ENCODE measurements around the gene DPYSL4. TPM values are rescaled to one million over a fixed set of nuclear protein-coding genes. Genes with fewer than 3 reads are reported as not detected.

DPYSL4 gene
- total RNA-seq, 1 experiment from 2014 or later, result 26.3 TPM

DNA sequence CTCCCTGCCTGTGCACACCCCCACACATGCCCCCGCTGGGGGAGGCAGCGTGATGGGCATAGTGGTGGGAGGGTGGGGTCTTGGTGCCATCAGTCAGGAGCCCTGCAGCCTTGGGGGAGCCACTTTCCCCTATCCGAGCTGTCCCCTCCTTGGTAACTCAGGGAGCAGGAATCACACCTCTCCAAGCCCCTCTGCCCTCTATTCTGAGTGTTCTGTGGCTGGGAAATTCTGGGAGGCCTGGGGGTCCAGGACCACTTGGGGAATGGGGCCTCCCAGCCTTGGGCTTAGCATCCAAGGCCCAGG, 11.3 kb downstream of the DPYSL4 start:
- no peak for DNase-seq
- no peak overlapping the region for H3K4ac ChIP-seq (ENCODE audit: low read depth, low read length)
- no peak overlapping the region for H2BK120ac ChIP-seq (ENCODE audit: low read depth, low read length, poor library complexity, severe bottlenecking)
- H3K4me2 ChIP-seq (ENCODE audit: insufficient read depth, insufficient read length, low read length), result no peak overlapping the region
- no peaks in the 10 kb centered on the region for H3K4me1 ChIP-seq (ENCODE audit: insufficient read depth, low read length)
- H2BK15ac ChIP-seq (ENCODE audit: low read depth, low read length), result no peak overlapping the region
- H2AK5ac ChIP-seq (ENCODE audit: insufficient read length, low read length), result no peak overlapping the region
- no peak overlapping the region for H2BK12ac ChIP-seq (ENCODE audit: insufficient read length, low read depth, low read length)
- H3K56ac ChIP-seq (ENCODE audit: insufficient read length, low read depth, low read length), result no peak overlapping the region
- H2BK20ac ChIP-seq (ENCODE audit: low read depth, low read length, poor library complexity, severe bottlenecking), result no peak overlapping the region
- no peak overlapping the region for H3K23ac ChIP-seq (ENCODE audit: insufficient read length, low read depth, low read length)
- H4K8ac ChIP-seq (replicated peaks; ENCODE audit: insufficient read length, low read depth, low read length), result no peak overlapping the region
- no peak overlapping the region for H3T11ph ChIP-seq (ENCODE audit: low read length)
- H2BK5ac ChIP-seq (ENCODE audit: insufficient read length, low read length), result no peak overlapping the region
- no peak overlapping the region for H2AFZ ChIP-seq (ENCODE audit: low read length)
- no peak overlapping the region for H4K91ac ChIP-seq (ENCODE audit: insufficient read length, low read depth, low read length)
- TF ChIP-seq, protein P1, sequence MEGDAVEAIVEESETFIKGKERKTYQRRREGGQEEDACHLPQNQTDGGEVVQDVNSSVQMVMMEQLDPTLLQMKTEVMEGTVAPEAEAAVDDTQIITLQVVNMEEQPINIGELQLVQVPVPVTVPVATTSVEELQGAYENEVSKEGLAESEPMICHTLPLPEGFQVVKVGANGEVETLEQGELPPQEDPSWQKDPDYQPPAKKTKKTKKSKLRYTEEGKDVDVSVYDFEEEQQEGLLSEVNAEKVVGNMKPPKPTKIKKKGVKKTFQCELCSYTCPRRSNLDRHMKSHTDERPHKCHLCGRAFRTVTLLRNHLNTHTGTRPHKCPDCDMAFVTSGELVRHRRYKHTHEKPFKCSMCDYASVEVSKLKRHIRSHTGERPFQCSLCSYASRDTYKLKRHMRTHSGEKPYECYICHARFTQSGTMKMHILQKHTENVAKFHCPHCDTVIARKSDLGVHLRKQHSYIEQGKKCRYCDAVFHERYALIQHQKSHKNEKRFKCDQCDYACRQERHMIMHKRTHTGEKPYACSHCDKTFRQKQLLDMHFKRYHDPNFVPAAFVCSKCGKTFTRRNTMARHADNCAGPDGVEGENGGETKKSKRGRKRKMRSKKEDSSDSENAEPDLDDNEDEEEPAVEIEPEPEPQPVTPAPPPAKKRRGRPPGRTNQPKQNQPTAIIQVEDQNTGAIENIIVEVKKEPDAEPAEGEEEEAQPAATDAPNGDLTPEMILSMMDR (conservative IDR thresholded peaks at IDR 0.05), result no peak
- Mint-ChIP-seq H3K27ac (no peak overlapping the region), H3K4me3 (no peak overlapping the region), H3K4me1 (no peaks in the 10 kb centered on the region), H3K27me3 (ENCODE audit: low read depth) (no peaks in the 10 kb centered on the region), H3K36me3 (ENCODE audit: insufficient read depth in 1 of 3, low read depth in 3 of 3) (peaks cover 0 to 8% (median 7%) of the 10 kb centered on the region in 3 experiments; a peak in 4 of 7 replicates), H3K9me3 (no peaks in the 10 kb centered on the region)
- no CpG with 5 or more reads among the region's 3 CpGs for WGBS (ENCODE audit: extremely low coverage, insufficient read length, low lambda C conversion rate)
- H4K5ac ChIP-seq (ENCODE audit: insufficient read length, low read depth, low read length), result no peak overlapping the region
- H3K79me2 ChIP-seq (ENCODE audit: insufficient read depth, low read length), result no peaks in the 10 kb centered on the region
- H3K9ac ChIP-seq (ENCODE audit: extremely low read depth, insufficient read length, low read length), result no peak overlapping the region
- H3K23me2 ChIP-seq (ENCODE audit: insufficient read length, low read depth, low read length, poor library complexity, severe bottlenecking), result no peaks in the 10 kb centered on the region
- H3K14ac ChIP-seq (ENCODE audit: insufficient read depth, low read length), result no peak overlapping the region
- no peak overlapping the region for H3K18ac ChIP-seq (ENCODE audit: insufficient read length, low read depth, low read length)
- no peaks in the 10 kb centered on the region for H4K20me1 ChIP-seq (ENCODE audit: control insufficient read depth, insufficient read depth, insufficient read length)
- H3K9me3 ChIP-seq (ENCODE audit: control insufficient read depth, low read depth, low read length), result no peaks in the 10 kb centered on the region
- no peaks in the 10 kb centered on the region for H3K79me1 ChIP-seq (ENCODE audit: insufficient read depth, low read depth, low read length, poor library complexity, severe bottlenecking)
- no peaks in the 10 kb centered on the region for H3K27me3 ChIP-seq (ENCODE audit: insufficient read depth, low read length)
- no peak overlapping the region for H3K27ac ChIP-seq (ENCODE audit: insufficient read length, low read depth, low read length)

Measured in H9 (cell line).